Measurements from ENCODE around the gene C22orf39. TPM values are rescaled to one million over a fixed set of nuclear protein-coding genes. Genes with fewer than 3 reads are reported as not detected.
A peak's percentile ranks its signal among the peaks of the same experiment; 100 is the strongest.

C22orf39 gene
- total RNA-seq, 1 donor from 2014 or later, result 29.2 TPM

- no peaks in the 10 kb centered on the region for H3K27me3 ChIP-seq (ENCODE audit: control insufficient read depth in 3 of 3, insufficient read depth in 3 of 3, low read length in 3 of 3)
- H3K36me3 ChIP-seq (ENCODE audit: control insufficient read depth in 3 of 3, insufficient read depth in 3 of 3, low read length in 3 of 3), result peaks cover 67 to 87% (median 81%) of the 10 kb centered on the region in 3 donors
- no peak overlapping the region for H3K9ac ChIP-seq (ENCODE audit: low read depth in 1 of 3, low read length in 3 of 3)
- H3K9me3 ChIP-seq (ENCODE audit: control insufficient read depth in 3 of 3, low read length in 3 of 3), result no peaks in the 10 kb centered on the region
- no peaks in the 10 kb centered on the region for H3K4me1 ChIP-seq (ENCODE audit: control insufficient read depth in 3 of 3, insufficient read depth in 3 of 3, low read length in 3 of 3)
- H3K27ac ChIP-seq (ENCODE audit: low read depth, low read length), result no peak overlapping the region
- H3K4me3 ChIP-seq (ENCODE audit: low read length in 3 of 3), result no peak overlapping the region
Observed at GRCh38 chr22:19466126-19466716, 18.7 kb upstream of the C22orf39 start.

- Histone ChIP-seq H3K4me3 (ENCODE audit: low read length in 3 of 3) (no peak overlapping the region), H3K9ac (ENCODE audit: low read depth in 1 of 3, low read length in 3 of 3) (peak overlapping the region in 1 of 3 donors; percentile 16), H3K4me1 (ENCODE audit: control insufficient read depth in 3 of 3, insufficient read depth in 3 of 3, low read length in 3 of 3) (no peaks in the 10 kb centered on the region), H3K27me3 (ENCODE audit: control insufficient read depth in 3 of 3, insufficient read depth in 3 of 3, low read length in 3 of 3) (no peaks in the 10 kb centered on the region), H3K36me3 (ENCODE audit: control insufficient read depth in 3 of 3, insufficient read depth in 3 of 3, low read length in 3 of 3) (peaks cover 62 to 85% (median 77%) of the 10 kb centered on the region in 3 donors), H3K27ac (ENCODE audit: low read depth, low read length) (no peak overlapping the region), H3K9me3 (ENCODE audit: control insufficient read depth in 3 of 3, low read length in 3 of 3) (no peaks in the 10 kb centered on the region)
Observed at GRCh38 chr22:19464975-19465374, 17.5 kb upstream of the C22orf39 start.

GRCh38 chr22:19464546-19464945, 17.0 kb upstream of the C22orf39 start:
- Histone ChIP-seq H3K27ac (ENCODE audit: low read depth, low read length) (no peak overlapping the region), H3K9me3 (ENCODE audit: control insufficient read depth in 3 of 3, low read length in 3 of 3) (no peaks in the 10 kb centered on the region), H3K36me3 (ENCODE audit: control insufficient read depth in 3 of 3, insufficient read depth in 3 of 3, low read length in 3 of 3) (peaks cover 57 to 81% (median 72%) of the 10 kb centered on the region in 3 donors), H3K9ac (ENCODE audit: low read depth in 1 of 3, low read length in 3 of 3) (no peak overlapping the region), H3K27me3 (ENCODE audit: control insufficient read depth in 3 of 3, insufficient read depth in 3 of 3, low read length in 3 of 3) (no peaks in the 10 kb centered on the region), H3K4me3 (ENCODE audit: low read length in 3 of 3) (no peak overlapping the region), H3K4me1 (ENCODE audit: control insufficient read depth in 3 of 3, insufficient read depth in 3 of 3, low read length in 3 of 3) (no peaks in the 10 kb centered on the region)

- H3K27ac ChIP-seq (ENCODE audit: low read depth, low read length), result no peak overlapping the region
- H3K4me1 ChIP-seq (ENCODE audit: control insufficient read depth in 3 of 3, insufficient read depth in 3 of 3, low read length in 3 of 3), result no peaks in the 10 kb centered on the region
- no peak overlapping the region for H3K4me3 ChIP-seq (ENCODE audit: low read length in 3 of 3)
Observed at GRCh38 chr22:19463491-19464469, 16.3 kb upstream of the C22orf39 start.

GRCh38 chr22:19463008-19463407, 15.5 kb upstream of the C22orf39 start:
- Histone ChIP-seq H3K4me1 (ENCODE audit: control insufficient read depth in 3 of 3, insufficient read depth in 3 of 3, low read length in 3 of 3) (no peaks in the 10 kb centered on the region), H3K4me3 (ENCODE audit: low read length in 3 of 3) (no peak overlapping the region), H3K27me3 (ENCODE audit: control insufficient read depth in 3 of 3, insufficient read depth in 3 of 3, low read length in 3 of 3) (no peaks in the 10 kb centered on the region), H3K9me3 (ENCODE audit: control insufficient read depth in 3 of 3, low read length in 3 of 3) (no peaks in the 10 kb centered on the region), H3K9ac (ENCODE audit: low read depth in 1 of 3, low read length in 3 of 3) (no peak overlapping the region), H3K36me3 (ENCODE audit: control insufficient read depth in 3 of 3, insufficient read depth in 3 of 3, low read length in 3 of 3) (peaks cover 47 to 76% (median 59%) of the 10 kb centered on the region in 3 donors), H3K27ac (ENCODE audit: low read depth, low read length) (no peak overlapping the region)

More at GRCh38 chr22:19463491-19464469, 16.3 kb upstream of the C22orf39 start:
- no peaks in the 10 kb centered on the region for H3K9me3 ChIP-seq (ENCODE audit: control insufficient read depth in 3 of 3, low read length in 3 of 3)
- no peak overlapping the region for H3K9ac ChIP-seq (ENCODE audit: low read depth in 1 of 3, low read length in 3 of 3)
- no peaks in the 10 kb centered on the region for H3K27me3 ChIP-seq (ENCODE audit: control insufficient read depth in 3 of 3, insufficient read depth in 3 of 3, low read length in 3 of 3)
- peaks cover 53 to 78% (median 65%) of the 10 kb centered on the region in 3 donors for H3K36me3 ChIP-seq (ENCODE audit: control insufficient read depth in 3 of 3, insufficient read depth in 3 of 3, low read length in 3 of 3)

GRCh38 chr22:19461506-19461905, 14.0 kb upstream of the C22orf39 start:
- no peak overlapping the region for H3K9ac ChIP-seq (ENCODE audit: low read depth in 1 of 3, low read length in 3 of 3)
- H3K27ac ChIP-seq (ENCODE audit: low read depth, low read length), result no peak overlapping the region
- no peak overlapping the region for H3K4me3 ChIP-seq (ENCODE audit: low read length in 3 of 3)
- no peaks in the 10 kb centered on the region for H3K9me3 ChIP-seq (ENCODE audit: control insufficient read depth in 3 of 3, low read length in 3 of 3)
- no peaks in the 10 kb centered on the region for H3K4me1 ChIP-seq (ENCODE audit: control insufficient read depth in 3 of 3, insufficient read depth in 3 of 3, low read length in 3 of 3)
- H3K36me3 ChIP-seq (ENCODE audit: control insufficient read depth in 3 of 3, insufficient read depth in 3 of 3, low read length in 3 of 3), result peaks cover 45 to 75% (median 57%) of the 10 kb centered on the region in 3 donors
- no peaks in the 10 kb centered on the region for H3K27me3 ChIP-seq (ENCODE audit: control insufficient read depth in 3 of 3, insufficient read depth in 3 of 3, low read length in 3 of 3)

GRCh38 chr22:19460036-19460435, 12.5 kb upstream of the C22orf39 start:
- no peaks in the 10 kb centered on the region for H3K4me1 ChIP-seq (ENCODE audit: control insufficient read depth in 3 of 3, insufficient read depth in 3 of 3, low read length in 3 of 3)
- H3K36me3 ChIP-seq (ENCODE audit: control insufficient read depth in 3 of 3, insufficient read depth in 3 of 3, low read length in 3 of 3), result peaks cover 50 to 75% (median 59%) of the 10 kb centered on the region in 3 donors
- no peak overlapping the region for H3K9ac ChIP-seq (ENCODE audit: low read depth in 1 of 3, low read length in 3 of 3)
- H3K27ac ChIP-seq (ENCODE audit: low read depth, low read length), result no peak overlapping the region
- H3K4me3 ChIP-seq (ENCODE audit: low read length in 3 of 3), result no peak overlapping the region
- no peaks in the 10 kb centered on the region for H3K9me3 ChIP-seq (ENCODE audit: control insufficient read depth in 3 of 3, low read length in 3 of 3)
- H3K27me3 ChIP-seq (ENCODE audit: control insufficient read depth in 3 of 3, insufficient read depth in 3 of 3, low read length in 3 of 3), result no peaks in the 10 kb centered on the region

GRCh38 chr22:19457828-19458428, 10.4 kb upstream of the C22orf39 start:
- no peak overlapping the region for H3K9ac ChIP-seq (ENCODE audit: low read depth in 1 of 3, low read length in 3 of 3)
- no peaks in the 10 kb centered on the region for H3K4me1 ChIP-seq (ENCODE audit: control insufficient read depth in 3 of 3, insufficient read depth in 3 of 3, low read length in 3 of 3)
- no peak overlapping the region for H3K27ac ChIP-seq (ENCODE audit: low read depth, low read length)
- no peaks in the 10 kb centered on the region for H3K9me3 ChIP-seq (ENCODE audit: control insufficient read depth in 3 of 3, low read length in 3 of 3)
- H3K27me3 ChIP-seq (ENCODE audit: control insufficient read depth in 3 of 3, insufficient read depth in 3 of 3, low read length in 3 of 3), result no peaks in the 10 kb centered on the region
- H3K4me3 ChIP-seq (ENCODE audit: low read length in 3 of 3), result no peak overlapping the region
- peaks cover 57 to 77% (median 60%) of the 10 kb centered on the region in 3 donors for H3K36me3 ChIP-seq (ENCODE audit: control insufficient read depth in 3 of 3, insufficient read depth in 3 of 3, low read length in 3 of 3)

- Histone ChIP-seq H3K27me3 (ENCODE audit: control insufficient read depth in 3 of 3, insufficient read depth in 3 of 3, low read length in 3 of 3) (no peaks in the 10 kb centered on the region), H3K27ac (ENCODE audit: low read depth, low read length) (no peak overlapping the region), H3K9me3 (ENCODE audit: control insufficient read depth in 3 of 3, low read length in 3 of 3) (no peaks in the 10 kb centered on the region), H3K36me3 (ENCODE audit: control insufficient read depth in 3 of 3, insufficient read depth in 3 of 3, low read length in 3 of 3) (peaks cover 64 to 77% (median 64%) of the 10 kb centered on the region in 3 donors), H3K4me1 (ENCODE audit: control insufficient read depth in 3 of 3, insufficient read depth in 3 of 3, low read length in 3 of 3) (no peaks in the 10 kb centered on the region), H3K4me3 (ENCODE audit: low read length in 3 of 3) (no peak overlapping the region), H3K9ac (ENCODE audit: low read depth in 1 of 3, low read length in 3 of 3) (no peak overlapping the region)
Observed at GRCh38 chr22:19456541-19456940, 9.0 kb upstream of the C22orf39 start.
